Effector CD4-positive, alpha-beta T cell (primary cell): Measurements from ENCODE around the gene OPA3.

Source experiments
- DNase-seq: peaks from one replicate; pipeline ENCODE4 v3.0.0-alpha.2; 2020

Gene OPA3

GRCh38 chr19:45500918-45501729 is 83.5 kb downstream of the OPA3 start:
- DNase-seq = no peak

DNA sequence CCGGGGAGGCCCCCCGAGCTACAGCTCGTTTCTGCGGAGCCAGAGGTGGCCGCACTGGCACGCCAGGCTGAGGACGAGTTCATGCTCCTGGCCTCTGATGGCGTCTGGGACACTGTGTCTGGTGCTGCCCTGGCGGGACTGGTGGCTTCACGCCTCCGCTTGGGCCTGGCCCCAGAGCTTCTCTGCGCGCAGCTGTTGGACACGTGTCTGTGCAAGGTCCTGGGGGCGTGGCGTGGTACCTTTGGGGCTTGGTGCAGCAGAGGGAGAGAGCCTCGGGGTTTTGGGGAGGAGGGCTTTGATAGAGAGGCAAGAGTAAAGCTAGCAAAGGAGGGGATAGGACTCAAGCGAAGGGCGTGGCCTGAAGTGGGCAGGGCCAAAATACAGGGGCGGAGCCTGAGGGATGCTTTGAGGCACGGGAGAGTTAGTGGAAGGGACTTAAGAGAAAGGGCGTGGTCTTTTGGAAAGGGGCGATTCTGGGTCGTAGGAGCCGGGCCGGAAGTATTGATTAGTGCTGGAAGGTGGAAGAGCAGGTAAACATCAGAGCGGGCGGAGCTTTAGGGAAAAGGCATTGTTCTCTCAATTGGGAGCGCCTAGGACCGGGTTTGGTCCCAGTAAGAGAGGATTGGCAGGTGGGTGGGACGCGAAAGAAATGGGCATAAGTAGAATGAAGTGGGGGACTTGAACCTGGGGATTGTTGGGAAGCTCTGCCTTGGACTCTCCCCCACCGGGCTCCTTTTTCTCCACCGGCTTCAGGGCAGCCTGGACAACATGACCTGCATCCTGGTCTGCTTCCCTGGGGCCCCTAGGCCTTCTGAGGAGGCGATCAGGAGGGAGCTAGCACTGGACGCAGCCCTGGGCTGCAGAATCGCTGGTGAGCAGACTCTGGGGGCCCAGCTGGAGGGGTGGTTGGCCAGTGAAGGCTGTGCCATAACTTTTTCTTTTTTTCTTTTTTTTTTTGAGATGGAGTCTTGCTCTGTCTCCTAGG is 85.1 kb downstream of the OPA3 start:
- peak; percentile 28 for DNase-seq

DNA sequence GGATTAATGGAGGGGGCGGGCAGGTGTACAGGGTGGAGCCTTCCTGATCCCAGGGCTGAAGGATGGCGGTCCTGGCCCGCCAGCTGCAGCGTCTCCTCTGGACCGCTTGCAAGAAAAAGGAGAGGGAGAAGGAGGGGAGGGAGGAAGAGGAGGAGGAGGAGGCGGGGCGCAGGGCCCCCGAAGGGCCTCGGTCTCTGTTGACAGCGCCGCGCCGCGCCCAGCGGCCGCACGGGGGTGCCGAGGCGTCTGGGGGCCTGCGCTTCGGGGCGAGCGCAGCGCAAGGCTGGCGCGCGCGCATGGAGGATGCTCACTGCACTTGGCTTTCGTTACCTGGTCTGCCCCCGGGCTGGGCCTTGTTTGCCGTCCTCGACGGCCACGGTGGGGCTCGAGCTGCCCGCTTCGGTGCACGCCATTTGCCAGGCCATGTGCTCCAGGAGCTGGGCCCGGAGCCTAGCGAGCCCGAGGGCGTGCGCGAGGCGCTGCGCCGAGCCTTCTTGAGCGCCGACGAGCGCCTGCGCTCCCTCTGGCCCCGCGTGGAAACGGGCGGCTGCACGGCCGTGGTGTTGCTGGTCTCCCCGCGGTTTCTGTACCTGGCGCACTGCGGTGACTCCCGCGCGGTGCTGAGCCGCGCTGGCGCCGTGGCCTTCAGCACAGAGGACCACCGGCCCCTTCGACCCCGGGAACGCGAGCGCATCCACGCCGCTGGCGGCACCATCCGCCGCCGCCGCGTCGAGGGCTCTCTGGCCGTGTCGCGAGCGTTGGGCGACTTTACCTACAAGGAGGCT is 86.0 kb downstream of the OPA3 start, which contains the start of gene PPM1N:
Gene PPM1N (plus strand): TSS at position 33 of the 785 bp plus-strand sequence. CDS start 30 bp downstream, at position 63.
- DNase-seq = peak; percentile 49

DNA sequence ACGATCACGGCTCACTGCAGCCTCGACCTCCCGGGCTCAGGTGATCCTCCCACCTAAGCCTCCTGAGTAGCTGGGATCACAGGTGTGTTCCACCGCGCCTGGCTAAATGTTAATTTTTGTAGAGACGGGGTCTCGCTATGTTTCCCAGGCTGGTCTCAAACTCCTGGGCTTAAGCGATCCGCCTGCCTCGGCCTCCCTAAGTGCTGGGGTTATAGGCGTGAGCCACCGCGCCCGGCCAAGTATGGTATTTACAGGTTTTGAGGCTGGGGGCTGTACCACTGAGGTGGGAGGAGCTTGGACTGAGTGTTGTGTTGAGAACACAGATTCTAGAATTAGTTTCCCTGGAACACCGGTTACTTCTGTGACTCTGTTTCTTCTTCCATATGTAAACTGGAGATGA is 86.8 kb downstream of the OPA3 start:
- DNase-seq = no peak

- DNase-seq = no peak
Observed at GRCh38 chr19:45496349-45496953, 88.2 kb downstream of the OPA3 start.

GRCh38 chr19:45495178-45495577 is 89.4 kb downstream of the OPA3 start:
- no peak for DNase-seq

DNA sequence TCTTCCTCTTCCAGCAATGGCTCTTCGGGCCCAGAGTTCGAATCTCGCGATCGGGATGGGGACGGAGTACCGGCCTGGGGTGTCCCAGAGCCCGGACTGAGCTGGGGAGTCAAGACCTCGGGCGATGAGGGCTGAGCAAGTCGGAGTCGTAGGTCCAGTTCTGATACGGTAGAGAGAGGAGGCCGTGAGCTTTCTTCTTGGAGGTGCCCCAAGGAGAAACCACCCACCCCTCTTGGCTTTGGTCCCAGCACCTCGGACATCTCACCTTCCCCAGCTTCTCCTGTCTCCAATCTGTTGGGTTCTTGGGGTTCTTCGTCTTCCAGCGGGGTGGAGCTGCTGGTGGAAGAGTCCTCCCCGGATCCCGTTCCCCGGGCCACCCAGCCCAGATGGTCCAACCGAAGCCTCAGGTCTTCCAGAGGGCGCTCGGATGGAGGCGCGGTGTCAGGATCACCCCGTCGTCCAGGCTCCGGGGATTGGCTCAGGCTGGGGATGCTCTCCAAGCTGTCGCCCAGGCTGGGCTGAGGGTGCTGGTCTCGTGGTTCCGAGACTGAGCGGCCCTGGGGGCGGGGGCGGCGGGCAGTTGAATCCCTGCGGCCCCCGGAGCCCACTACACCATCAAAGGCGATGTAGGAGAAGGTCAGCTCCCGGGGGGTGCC is 90.2 kb downstream of the OPA3 start:
- no peak for DNase-seq

GRCh38 chr19:45492627-45493470 is 91.8 kb downstream of the OPA3 start:
- DNase-seq = no peak

- DNase-seq = no peak
Observed at GRCh38 chr19:45492137-45492626, 92.4 kb downstream of the OPA3 start.

- DNase-seq = no peak
Observed at GRCh38 chr19:45489216-45489855, 95.3 kb downstream of the OPA3 start.

GRCh38 chr19:45488708-45489107 is 95.9 kb downstream of the OPA3 start:
- no peak for DNase-seq

GRCh38 chr19:45485305-45486077 is 99.1 kb downstream of the OPA3 start:
- DNase-seq = peak; percentile 99

DNA sequence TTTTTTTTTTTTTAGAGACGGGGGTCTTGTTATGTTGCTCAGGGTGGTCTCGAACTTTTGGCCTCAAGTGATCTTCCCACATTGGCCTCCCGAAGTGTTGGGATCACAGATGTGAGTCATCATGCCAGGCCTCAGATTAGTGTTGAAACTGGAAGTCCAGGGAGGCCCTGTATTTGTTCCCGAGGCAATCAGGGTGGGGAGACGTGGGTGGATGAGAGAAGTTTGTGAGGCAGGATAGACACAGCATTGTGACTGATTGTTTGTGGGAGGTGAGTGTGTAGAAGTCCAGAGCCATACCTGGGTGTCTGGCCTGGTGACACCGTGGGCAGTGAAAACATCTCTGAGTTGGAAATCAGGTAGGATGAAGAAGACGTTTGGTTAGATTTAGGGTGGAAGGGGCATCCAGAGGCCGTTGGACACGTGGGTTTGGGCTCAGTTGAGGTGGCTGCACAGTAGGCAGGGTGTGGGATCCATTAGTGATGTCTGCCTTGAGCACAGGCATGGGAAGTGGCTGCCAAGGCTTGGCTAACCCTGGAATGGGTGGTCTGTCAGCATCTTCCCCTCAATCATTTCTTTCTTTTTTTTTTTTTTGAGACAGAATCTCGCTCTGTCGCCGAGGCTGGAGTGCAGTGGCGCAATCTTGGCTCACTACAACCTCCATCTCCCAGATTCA is 100.2 kb downstream of the OPA3 start:
- no peak for DNase-seq

DNA sequence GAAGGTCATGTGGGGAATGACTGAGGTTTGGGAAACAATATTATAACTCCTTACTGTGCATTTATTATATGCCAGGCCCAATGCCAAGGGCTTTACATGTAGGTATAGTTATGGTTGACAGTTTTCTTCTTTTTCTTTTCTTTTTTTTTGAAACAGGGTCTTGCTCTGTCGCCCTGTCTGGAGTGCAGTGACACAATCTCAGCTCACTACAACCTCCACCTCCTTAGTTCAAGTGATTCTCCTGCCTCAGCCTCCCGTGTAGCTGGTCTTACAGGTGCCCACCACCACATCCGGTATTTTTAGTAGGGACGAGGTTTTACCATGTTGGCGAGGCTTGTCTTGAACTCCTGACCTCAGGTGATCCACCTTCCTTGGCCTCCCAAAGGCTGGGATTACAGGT is 101.6 kb downstream of the OPA3 start:
- DNase-seq = no peak

- peak; percentile 84 for DNase-seq
Observed at GRCh38 chr19:45478454-45479238, 106.0 kb downstream of the OPA3 start.

GRCh38 chr19:45477713-45478453 is 106.7 kb downstream of the OPA3 start:
- DNase-seq = no peak
